GM19468 (cell line): ENCODE results near the gene DNM3.
A peak's percentile ranks its signal among the peaks of the same experiment; 100 is the strongest.
"Not testable (repeated sequence)": the region's sequence is repeated elsewhere in the genome, so short reads cannot be mapped to it uniquely, and the experiment has no call there.

Experiments
- ATAC-seq: cut with Tn5 transposase; IDR thresholded peaks from one replicate; pipeline ENCODE4 v1.9.1; 2021; ENCODE audit warnings: mild to moderate bottlenecking, moderate library complexity, moderate number of reproducible peaks; ENCODE audit not compliant: unreplicated experiment; ENCODE audit errors: extremely low read depth

The DNM3 gene

DNA sequence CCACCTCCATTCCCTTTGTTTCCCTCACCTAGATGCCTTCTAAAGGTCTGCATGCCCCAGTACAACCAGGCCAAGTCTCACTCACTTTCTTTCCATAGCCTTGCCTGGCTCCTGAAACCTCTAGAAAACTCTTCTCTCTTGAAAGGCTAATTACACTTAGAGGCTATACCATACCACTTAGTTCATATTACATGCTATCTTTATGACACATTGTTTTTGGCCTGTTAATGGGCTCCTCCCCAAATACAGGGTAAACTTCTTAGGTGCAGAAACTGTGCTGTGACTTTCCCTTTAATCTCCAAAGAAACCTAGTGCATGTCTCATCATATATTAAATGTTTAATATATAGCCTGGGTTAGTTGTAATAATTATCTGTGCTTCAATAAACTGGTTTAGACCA lies 522.6 kb downstream of the DNM3 start:
- no peak for ATAC-seq

DNA sequence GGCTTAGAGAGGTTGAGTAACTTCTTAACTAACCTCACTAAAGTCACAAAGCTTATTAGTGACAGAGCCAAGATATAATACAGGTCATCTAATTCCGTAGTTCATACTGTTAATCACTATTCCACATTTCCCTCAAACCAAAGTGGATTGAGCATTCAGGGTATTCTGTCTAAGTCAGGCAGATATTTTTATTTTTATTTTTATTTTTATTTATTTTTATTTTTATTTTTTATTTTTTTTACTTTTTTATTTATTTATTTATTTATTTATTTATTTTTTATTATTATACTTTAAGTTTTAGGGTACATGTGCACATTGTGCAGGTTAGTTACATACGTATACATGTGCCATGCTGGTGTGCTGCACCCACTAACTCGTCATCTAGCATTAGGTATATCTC lies 530.3 kb downstream of the DNM3 start:
- ATAC-seq, result not testable (repeated sequence)

DNA sequence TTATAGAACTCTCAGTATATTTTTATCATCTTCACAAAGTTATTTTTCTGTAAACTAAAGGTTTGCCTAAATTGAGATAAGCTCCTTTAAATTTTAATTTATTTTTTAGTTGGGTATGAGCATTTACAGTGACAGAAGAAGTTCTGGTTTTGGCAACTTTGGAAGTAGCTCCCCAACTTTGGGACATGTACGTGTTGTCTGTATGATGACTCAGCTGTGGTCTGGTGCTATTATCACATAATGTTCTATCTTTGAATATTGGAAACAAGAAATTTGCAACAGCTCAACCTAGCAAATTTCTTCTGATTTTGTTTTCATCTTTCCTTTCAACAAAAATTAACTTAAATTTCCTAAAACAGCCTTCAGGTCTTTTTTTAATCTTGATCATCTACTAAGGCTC lies 532.6 kb downstream of the DNM3 start:
- no peak for ATAC-seq

DNA sequence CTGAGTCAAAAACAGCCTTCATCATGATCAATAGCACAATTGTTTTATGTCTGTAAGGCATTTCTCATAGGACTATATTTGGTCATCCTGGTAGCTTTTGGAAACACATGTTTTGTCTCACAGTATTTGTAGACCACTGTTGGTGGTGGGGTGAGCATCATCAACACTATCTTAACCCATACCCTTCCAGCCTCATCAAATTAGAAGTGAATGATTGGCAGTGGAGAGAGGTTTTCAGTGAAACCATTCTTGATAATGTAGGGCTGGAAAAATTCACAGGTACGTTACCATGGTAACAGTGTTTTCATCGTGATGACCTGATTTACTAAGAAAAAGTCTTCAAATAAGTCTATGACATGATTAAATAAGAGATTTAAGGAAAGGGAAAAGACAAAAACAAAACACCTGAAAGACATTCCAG lies 533.9 kb downstream of the DNM3 start:
- ATAC-seq, result no peak

DNA sequence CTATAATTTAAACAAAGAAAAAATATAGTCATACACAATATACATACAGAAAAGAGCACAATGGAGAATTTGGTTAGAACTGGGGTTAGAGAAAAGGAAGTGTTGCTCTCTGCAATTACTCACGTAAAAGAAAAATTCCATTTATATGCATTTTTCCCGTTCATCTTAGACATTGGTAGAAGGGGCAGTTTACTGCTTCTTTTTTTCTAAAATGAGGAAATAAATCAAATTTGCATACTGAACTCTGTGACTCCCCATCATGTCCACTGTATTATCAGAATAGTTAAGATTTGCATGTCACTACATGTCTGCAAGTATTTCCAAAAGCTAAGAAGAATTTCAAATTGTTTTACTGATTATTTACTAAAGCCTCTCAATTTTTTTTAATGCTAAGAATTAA lies 535.1 kb downstream of the DNM3 start:
- no peak for ATAC-seq

DNA sequence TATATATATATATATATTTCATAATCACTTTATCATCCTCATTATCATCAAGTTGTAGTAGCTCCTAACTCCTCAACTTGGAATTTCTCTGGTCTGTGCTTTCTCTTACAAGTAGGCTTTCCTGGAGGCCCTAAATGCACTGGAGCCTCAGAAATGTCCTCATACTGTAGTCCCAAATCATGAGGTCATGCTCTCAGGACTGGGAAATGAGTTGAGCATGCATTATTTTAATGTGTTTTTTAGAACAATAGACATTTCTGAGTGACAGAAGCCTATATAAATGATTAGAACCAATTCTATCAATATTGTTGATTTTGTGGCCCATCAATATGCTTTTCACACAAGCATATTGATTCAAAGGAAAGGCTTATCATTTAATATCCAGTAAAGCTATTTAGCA lies 536.3 kb downstream of the DNM3 start:
- ATAC-seq, result no peak

DNA sequence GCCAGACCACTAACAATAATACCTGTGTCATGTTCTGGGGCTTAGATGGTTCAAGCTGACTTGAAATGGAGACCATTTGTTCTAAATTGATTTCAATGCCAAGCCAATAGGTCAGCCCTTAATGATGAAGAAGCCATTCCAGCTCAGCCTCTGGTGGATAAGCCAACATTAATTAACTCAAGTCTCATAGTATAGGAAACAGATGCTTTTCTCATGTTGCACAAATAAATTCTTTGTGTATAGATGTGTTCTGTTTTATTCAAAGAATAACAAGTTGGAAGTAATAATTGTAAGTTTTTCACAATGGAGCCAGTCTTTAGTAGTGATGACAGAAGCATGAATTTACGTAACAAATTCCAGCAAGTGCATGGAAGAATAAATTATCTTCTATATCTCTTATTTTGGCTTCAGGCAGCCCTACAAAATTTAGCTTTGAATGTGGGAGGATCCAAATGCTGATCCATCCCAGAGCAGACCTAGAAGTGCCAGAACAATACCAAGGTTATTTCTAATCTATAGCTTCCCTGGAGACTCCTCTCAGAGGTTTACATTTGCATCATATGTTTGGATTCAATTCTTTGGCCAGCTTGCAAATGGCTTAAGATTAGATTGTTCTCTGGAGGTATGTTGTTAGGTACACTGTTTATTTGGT lies 536.9 kb downstream of the DNM3 start:
- no peak for ATAC-seq

DNA sequence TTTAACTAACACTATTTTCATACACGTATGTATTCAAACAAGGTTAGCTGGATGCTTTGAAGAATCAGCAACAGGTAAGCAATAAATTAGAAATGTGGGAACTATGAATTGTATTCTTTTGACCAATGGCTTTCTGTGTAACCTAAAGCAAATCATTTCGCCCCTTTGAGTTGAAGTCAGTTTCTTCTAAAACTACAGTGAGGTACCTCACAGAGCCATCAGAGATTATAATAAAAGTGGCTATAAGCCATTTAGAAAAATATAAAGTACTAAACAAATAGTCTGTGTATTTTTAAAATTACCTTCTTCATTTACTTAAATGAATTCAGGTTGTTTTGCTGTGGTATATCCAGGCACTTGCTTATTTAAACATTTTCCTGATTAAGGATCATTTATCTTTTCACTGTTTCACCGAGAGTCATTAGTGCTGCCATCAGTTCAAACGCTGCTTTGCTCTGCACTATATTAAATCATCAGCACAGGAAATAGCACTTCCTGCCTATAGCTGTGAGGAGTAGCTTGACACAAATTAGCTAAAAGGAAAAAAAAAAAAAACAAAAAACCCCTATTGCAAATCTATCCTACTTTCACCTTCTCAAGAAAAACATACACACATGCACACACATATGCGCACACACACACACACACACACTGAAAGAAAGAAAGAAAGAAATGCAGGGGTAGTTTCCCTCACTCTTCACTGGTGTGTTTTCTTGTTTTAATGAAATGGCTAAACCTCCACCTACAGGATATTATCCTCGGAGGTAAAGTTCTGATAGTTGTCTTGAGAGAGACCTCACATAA lies 539.3 kb downstream of the DNM3 start:
- peak; percentile 72 for ATAC-seq

DNA sequence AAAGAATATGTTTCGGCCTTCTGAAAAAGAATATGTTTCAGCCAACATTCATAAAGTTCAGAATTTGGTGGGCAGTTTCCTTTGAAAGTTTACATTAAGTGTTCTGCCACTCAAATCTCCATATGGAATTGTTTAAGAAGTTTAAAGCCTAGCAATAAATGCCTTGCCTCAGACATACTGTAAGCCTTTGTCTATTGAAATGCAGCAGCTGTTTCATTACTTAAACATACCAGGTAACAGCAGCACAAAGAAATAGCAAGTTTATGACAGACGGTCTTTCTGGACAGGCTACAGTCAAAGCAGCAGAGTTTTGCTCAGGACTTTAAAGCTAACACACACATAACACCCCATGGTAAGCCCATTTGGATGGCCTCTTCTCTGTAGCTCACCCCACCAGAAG lies 540.6 kb downstream of the DNM3 start:
- no peak for ATAC-seq

DNA sequence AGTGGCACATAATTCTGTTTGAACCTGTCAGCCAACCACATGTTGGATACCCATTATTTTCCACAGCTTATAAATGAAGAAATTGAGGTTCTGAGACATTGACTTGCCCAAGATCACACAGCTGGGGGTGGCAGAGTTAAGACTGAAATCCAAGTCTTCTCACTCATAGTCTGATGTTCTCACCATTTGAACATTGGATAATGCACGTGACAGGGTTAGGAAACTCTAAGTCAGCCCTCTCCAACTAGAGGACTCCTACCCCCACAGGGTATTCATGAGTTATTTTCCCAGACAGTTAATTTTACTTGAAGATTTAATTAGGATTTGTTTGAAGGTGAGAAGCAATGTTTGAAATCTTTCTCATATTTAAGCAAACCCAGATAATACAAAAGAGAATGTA lies 541.1 kb downstream of the DNM3 start:
- ATAC-seq, result no peak

DNA sequence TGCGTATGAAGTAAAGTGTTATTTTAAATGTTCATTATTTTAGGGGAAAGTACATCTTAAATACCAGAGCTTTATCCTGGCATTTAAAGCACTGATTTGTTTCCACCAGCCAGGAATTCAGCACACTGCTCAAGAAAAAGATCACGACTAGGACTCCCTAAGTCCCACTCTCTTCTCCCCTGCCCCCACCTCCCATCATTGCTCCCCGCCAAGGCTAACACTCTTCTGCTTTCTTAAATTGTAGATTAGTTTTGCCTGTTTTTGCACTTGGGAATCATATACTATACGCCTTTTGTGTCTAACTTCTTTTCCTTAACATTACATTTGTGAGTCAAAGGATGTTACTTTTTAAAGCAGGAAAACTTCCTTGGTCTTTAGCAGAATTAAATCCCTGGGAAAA lies 541.7 kb downstream of the DNM3 start:
- no peak for ATAC-seq

DNA sequence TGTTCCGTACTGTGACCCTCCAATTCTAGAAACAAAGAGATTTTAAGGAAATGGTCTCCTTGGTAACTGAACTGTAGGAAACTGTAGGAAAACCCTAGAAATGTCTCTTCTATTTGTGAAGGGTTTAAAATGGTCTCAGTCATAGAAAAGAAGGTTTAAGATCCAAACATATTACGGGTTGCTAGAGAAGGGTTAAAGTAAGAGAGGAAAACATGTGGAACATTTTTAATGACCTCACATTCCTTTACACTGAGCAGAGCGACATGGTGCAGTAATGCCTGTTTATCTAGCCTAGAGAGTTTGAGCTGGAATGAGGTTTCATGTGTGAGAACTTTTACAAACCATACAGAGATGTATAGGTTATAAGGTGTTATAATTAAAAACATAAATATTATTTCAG lies 542.2 kb downstream of the DNM3 start:
- ATAC-seq, result no peak

DNA sequence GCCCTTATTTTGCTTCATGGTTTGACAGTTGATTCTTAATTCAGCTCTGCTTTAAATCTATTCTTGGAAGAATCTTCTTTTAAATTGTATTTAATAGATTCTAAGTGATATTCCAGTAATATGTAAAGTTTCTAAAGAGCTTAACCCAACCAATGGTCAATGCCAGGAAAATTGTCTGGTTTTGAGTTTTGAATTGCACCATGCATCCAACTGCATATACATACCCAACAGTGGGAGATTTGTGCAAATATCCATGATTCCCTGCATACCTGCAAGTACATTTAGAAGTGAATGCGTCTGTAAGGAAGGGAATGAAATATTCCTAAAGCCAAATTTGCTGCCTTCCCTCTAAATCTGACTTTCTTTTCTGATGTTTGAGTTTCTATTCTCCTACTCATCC lies 543.4 kb downstream of the DNM3 start:
- ATAC-seq, result no peak

DNA sequence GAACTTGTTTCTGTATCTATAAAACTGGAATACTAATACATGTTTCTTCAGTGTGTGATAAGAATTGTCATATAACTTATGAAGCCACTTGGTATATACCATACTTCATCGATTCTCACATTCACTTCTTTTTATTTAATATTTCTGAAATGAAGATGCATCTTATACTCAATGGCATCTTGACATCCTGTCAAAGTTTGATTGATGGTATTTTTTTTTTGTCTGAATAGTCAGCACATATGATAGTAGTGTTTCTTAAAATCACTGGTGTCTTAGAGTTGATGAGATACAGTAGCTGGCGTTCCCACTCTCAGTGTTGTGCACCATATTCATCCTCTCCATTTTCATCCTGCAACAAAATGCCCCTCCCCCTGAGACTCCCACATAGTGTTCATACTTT lies 544.7 kb downstream of the DNM3 start:
- no peak for ATAC-seq

DNA sequence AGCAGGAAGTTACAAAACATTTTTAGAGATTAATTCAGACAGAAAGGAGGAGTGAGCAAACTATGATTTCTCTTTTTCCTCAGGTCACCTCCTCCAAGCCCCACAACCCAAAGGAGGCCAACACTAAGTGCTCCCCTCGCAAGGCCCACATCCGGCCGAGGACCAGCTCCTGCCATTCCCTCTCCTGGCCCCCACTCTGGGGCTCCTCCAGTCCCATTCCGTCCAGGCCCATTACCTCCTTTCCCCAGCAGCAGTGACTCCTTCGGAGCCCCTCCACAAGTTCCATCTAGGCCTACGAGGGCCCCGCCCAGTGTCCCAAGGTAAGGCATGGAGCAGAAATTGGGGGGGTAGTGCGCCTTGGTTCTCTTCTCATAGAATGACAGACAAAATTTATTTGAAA lies 547.2 kb downstream of the DNM3 start:
- ATAC-seq, result no peak

DNA sequence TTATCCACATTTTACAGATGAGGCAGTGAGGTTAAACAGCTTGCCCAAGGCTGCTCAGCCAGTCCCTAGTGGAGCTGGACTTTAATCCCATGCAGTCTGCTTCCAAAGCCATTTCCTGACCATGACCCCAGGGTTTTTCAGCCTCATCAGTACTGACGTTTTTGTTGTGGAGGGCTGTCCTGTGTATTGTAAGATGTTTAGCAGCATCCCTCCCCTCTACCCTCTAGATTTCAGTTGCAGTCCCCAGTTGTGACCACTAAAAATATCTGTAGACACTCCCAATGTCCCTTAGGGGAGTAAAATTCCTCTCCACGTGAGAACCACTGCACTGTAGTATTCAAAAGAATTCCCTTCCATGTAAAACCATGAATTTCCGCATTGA lies 549.0 kb downstream of the DNM3 start:
- ATAC-seq, result no peak

DNA sequence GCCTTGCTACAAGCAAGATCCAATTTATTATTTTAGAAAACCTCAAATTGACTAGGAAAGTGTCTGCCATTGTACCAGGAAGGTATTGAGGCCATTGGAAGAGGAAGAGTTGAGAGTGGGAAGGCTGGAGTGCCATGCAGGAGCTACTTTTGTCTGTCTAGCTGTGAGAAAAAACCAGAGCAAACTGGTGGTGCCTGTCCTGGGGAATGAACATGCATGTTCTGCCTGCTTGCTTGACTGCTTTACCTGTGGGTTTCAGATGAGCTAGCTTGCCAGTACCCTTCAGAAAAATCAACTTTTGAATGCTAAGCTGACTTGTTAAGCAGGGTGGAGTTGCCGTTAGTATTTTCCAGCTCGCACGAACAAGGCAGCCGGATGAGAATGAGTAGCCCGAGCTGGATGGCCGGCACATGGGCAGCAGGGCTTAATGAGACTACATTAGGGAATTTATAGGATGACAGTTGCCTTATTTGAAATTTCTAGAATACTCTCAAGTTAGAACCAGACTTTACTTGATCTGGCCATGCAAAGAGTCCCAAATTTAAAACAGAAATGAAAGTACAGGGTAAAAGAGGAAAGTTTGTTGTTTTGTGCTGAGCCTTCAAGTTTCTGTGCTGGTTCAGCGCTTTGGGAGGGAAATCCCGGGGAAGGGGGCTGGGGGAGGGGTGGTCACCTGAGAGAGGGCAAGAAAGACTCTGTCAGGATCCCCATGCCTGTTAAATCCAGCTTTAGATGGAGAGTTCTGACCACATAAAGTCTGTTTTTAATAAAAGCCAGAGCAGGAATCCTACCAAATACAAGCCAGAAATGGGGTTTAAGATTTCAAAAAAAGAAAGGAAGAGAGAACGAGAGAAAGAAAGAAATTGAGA lies 549.6 kb downstream of the DNM3 start:
- ATAC-seq, result peak; percentile 65

DNA sequence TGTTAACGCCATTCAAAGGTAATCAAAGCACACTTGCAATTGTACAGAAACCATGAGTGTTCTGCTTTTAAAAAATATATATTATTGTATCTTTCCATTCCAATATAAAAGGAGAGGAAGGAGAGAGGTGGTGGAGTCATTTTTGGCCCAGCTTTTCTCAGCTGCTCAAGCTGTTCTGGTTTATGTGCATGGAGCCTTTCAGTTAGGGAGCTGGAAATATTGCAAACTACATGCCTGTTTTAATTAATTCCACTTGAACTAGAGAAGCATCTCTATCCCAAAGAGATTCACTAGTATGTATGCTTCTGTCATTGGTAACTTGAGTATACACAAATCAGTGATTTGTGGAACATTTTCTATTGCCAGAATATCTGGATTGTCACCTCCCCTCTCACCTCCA lies 550.7 kb downstream of the DNM3 start:
- no peak for ATAC-seq

DNA sequence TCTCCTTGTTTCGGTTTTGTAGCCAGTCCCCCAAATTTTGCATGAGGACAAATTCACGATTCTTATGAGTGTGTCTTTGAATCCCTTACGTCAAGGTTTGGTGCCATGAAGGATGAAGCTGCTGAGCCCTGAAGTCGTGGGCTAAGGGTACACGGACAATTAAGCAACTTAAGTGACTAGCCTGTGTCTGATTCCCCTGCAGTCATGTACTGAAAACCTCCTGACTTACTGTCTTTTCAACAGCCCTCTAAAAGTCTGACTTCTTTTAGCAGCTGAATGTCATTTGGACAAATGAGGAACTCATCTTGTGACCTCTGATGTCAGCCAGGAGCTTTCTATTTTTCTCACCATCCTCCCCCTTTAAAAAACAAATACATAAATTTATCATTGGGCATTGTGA lies 552.1 kb downstream of the DNM3 start:
- ATAC-seq, result no peak

DNA sequence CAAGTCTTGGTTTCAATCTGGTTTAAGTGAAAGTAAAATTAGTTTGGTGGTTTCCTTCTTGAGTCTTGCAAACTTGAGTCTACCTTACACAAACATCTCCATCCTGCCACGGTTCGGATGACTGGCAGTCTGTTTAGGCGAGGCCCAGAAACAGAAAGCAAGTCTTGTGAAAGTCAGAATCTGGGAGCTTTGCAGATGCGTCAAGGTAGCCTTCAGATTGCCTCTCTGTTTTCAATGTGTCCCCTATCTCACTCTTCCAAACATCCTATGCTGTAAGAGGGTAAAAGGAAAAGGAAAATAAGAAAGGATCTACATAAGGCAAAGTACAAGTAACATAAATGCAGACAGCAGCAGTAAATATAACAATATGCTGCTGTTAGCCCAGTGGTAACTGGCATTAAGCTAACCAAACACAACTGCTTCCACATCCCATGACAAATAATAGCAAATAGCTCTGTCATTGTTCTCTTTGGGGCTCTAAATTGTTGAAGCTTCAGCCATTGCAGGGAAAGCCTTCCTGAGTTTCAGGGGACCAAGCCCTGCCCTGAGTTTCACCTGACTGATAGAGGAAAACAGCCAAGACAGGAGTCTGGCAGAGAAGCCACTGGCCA lies 552.9 kb downstream of the DNM3 start:
- peak; percentile 60 for ATAC-seq

DNA sequence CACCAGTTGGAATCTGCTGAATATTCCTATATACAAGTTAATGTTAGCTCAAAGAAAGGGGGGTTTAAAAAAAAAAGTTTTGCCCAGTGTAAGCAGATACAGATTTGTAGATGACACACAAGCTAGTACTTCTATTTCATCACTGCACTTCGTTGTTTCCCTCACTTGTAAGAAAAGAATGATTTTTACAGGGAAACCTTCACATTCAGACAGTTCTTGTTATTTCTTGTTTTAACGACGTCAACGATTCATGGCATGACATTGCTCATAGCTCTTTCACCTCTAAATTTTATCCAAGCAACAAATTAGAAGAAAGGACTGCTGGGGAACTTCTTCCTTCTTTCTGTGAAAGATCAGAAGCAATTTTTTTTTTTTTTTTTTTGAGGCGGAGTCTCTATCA lies 553.5 kb downstream of the DNM3 start:
- ATAC-seq, result no peak
